Mesodermal cell (in vitro differentiated cells): ENCODE measurements around the gene RAP2C.

Experiments used
- H3K27ac ChIP-seq: 2 replicates; pipeline ENCODE4 v1.7.0; 2013; ENCODE audit warnings: mild to moderate bottlenecking, low read depth, low read length, moderate library complexity; ENCODE audit not compliant: severe bottlenecking
- H3K36me3 ChIP-seq: 2 replicates; pipeline ENCODE4 v1.7.1; 2013; ENCODE audit warnings: mild to moderate bottlenecking, low read length, moderate library complexity; ENCODE audit not compliant: control insufficient read depth, insufficient read depth
- H3K4me1 ChIP-seq: one replicate; pipeline ENCODE4 v1.7.1; 2013; ENCODE audit warnings: mild to moderate bottlenecking, low read length; ENCODE audit not compliant: insufficient read depth, control insufficient read depth, poor library complexity, severe bottlenecking
- H3K4me3 ChIP-seq: 2 replicates; pipeline ENCODE4 v1.7.0; 2013; ENCODE audit warnings: low read length, control low read depth, mild to moderate bottlenecking; ENCODE audit not compliant: insufficient read depth, poor library complexity, severe bottlenecking; ENCODE audit errors: extremely low read depth
- H3K9me3 ChIP-seq: 2 replicates; pipeline ENCODE4 v1.7.1; 2013; ENCODE audit warnings: mild to moderate bottlenecking, low read length, moderate library complexity; ENCODE audit not compliant: control insufficient read depth
- WGBS, 2 experiments: methylation state at CpG; one replicate each; pipeline ENCODE4 v1.1.5; 2013; ENCODE audit warnings: missing lambda C conversion rate in 2 of 2; ENCODE audit not compliant: insufficient coverage in 2 of 2; 5-methylcytosine and 5-hydroxymethylcytosine counted together

Gene RAP2C

DNA sequence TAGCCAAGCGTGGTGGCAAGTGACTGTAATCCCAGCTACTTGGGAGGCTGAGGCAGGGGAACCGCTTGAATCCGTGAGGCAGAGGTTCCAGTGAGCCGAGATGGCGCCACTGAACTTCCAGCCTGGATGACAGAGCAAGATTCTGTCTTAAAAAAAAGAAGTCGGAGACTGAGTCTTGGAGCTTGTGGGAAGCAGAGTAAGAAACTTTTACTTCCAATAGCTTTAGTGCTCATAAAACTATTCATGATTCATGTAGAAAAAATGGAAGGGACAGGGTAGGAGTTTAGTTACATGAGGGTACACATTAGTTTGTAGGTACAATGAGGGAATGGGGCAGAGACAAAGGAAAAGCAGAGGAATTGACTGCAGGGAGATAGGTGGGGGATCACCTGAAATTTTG lies 19.3 kb downstream of the RAP2C start:
- Histone ChIP-seq H3K36me3 (no peaks in the 10 kb centered on the region), H3K4me1 (no peaks in the 10 kb centered on the region), H3K27ac (no peak overlapping the region), H3K9me3 (no peaks in the 10 kb centered on the region), H3K4me3 (no peak overlapping the region)
- 89% methylated on average over 4 of the region's 6 CpGs; no CpG with 5 or more reads in 1 of the 2 experiments for WGBS, 2 experiments

- Histone ChIP-seq H3K4me3 (no peak overlapping the region), H3K27ac (no peak overlapping the region), H3K36me3 (no peaks in the 10 kb centered on the region), H3K9me3 (no peaks in the 10 kb centered on the region), H3K4me1 (no peaks in the 10 kb centered on the region)
- 93 to 98% methylated on average over 8 to 10 of the region's 29 CpGs for WGBS, 2 experiments
Measured at GRCh38 chrX:132193872-132194574, 25.2 kb downstream of the RAP2C start.

- no peaks in the 10 kb centered on the region for H3K36me3 ChIP-seq
- no peak overlapping the region for H3K4me3 ChIP-seq
- no CpG with 5 or more reads among the region's 1 CpG for WGBS, 2 experiments
- H3K27ac ChIP-seq, result no peak overlapping the region
- no peaks in the 10 kb centered on the region for H3K4me1 ChIP-seq
- no peaks in the 10 kb centered on the region for H3K9me3 ChIP-seq
Measured at GRCh38 chrX:132191938-132192337, 27.3 kb downstream of the RAP2C start.

GRCh38 chrX:132188175-132188574 lies 31.1 kb downstream of the RAP2C start:
- H3K9me3 ChIP-seq, result no peaks in the 10 kb centered on the region
- 88 to 100% methylated on average over 1 of the region's 3 CpGs for WGBS, 2 experiments

GRCh38 chrX:132187451-132187850 lies 31.8 kb downstream of the RAP2C start:
- 89 to 100% methylated on average over 2 to 3 of the region's 4 CpGs for WGBS, 2 experiments
- H3K36me3 ChIP-seq, result no peaks in the 10 kb centered on the region
- no peaks in the 10 kb centered on the region for H3K4me1 ChIP-seq
- no peaks in the 10 kb centered on the region for H3K9me3 ChIP-seq
- no peak overlapping the region for H3K4me3 ChIP-seq
- no peak overlapping the region for H3K27ac ChIP-seq

More at GRCh38 chrX:132188175-132188574, 31.1 kb downstream of the RAP2C start:
- H3K36me3 ChIP-seq, result no peaks in the 10 kb centered on the region
- no peak overlapping the region for H3K27ac ChIP-seq
- H3K4me1 ChIP-seq, result no peaks in the 10 kb centered on the region
- no peak overlapping the region for H3K4me3 ChIP-seq

DNA sequence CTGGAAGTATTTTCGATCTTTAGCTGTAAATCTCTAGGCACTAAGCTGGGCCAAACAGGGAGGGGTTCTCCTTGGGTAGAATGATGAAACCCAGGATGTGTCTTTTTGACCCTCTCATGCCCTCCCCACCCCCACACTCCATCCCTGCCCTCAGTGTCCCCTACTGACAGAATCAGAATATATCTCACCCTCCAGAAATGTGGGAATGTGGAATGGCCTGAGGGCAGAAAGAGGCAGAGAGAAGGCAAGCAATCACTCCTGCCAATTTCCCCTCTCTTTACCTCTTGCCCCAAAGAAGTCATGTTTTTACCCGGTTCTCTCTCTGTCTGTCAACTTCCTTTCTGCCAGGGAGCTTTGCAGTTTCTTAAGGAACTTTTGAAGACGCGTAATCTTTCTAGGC lies 34.4 kb downstream of the RAP2C start:
- H3K36me3 ChIP-seq, result no peaks in the 10 kb centered on the region
- H3K27ac ChIP-seq, result no peak overlapping the region
- WGBS, 2 experiments, result 100% methylated on average over 1 of the region's 4 CpGs; no CpG with 5 or more reads in 1 of the 2 experiments

GRCh38 chrX:132181364-132181763 lies 37.9 kb downstream of the RAP2C start:
- H3K9me3 ChIP-seq, result no peaks in the 10 kb centered on the region
- H3K27ac ChIP-seq, result no peak overlapping the region
- 100% methylated on average over 1 to 2 of the region's 7 CpGs for WGBS, 2 experiments
- H3K36me3 ChIP-seq, result no peaks in the 10 kb centered on the region
- H3K4me3 ChIP-seq, result no peak overlapping the region
- H3K4me1 ChIP-seq, result no peaks in the 10 kb centered on the region

More for the DNA sequence above, 34.4 kb downstream of the RAP2C start:
- no peaks in the 10 kb centered on the region for H3K9me3 ChIP-seq
- H3K4me3 ChIP-seq, result no peak overlapping the region
- no peaks in the 10 kb centered on the region for H3K4me1 ChIP-seq

DNA sequence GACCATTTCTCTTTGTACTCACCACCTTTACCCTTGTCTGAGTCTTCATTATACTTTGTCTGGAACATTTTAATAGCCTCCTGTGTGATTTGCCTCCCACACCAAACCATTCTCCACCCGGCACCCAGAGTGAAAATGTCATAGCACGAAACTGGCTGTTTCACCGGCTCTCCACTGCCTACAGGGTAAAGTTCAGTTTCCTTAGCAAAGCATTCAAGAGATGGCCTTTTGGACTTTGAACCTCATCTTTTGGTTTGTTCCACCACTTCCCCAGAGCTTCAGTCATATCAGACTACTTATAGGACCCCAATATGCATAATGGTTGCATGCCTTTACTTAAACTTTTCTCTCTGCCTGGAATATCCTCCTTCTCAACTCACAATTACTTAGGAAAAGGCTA lies 38.3 kb downstream of the RAP2C start:
- no peak overlapping the region for H3K27ac ChIP-seq
- no peak overlapping the region for H3K4me3 ChIP-seq
- H3K36me3 ChIP-seq, result no peaks in the 10 kb centered on the region
- 100% methylated on average over 2 of the region's 3 CpGs; no CpG with 5 or more reads in 1 of the 2 experiments for WGBS, 2 experiments
- H3K4me1 ChIP-seq, result no peaks in the 10 kb centered on the region
- no peaks in the 10 kb centered on the region for H3K9me3 ChIP-seq

GRCh38 chrX:132173647-132174046 lies 45.6 kb downstream of the RAP2C start:
- no peaks in the 10 kb centered on the region for H3K36me3 ChIP-seq
- H3K9me3 ChIP-seq, result no peaks in the 10 kb centered on the region
- no peak overlapping the region for H3K27ac ChIP-seq
- H3K4me3 ChIP-seq, result no peak overlapping the region
- no CpG with 5 or more reads among the region's 1 CpG for WGBS, 2 experiments
- no peaks in the 10 kb centered on the region for H3K4me1 ChIP-seq

DNA sequence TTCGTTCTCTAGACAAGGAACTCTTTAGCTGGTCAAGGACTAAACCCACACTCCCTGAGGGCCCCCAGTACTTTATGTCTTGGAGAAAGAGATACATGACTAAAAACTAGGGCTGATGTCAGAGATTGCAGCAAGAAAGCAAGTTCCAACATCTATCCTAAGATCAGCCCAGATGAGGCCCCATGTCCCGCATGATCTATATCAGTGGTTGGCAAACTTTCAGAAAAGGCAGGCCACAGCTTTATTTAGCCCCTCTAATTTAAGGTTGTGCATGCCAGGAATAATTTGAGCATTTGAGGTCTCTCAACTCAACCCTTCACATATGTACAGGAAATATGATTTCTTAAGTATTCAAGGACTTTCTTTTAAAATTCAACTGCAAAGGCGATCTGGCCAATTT lies 47.4 kb downstream of the RAP2C start:
- no peaks in the 10 kb centered on the region for H3K9me3 ChIP-seq
- H3K4me3 ChIP-seq, result no peak overlapping the region
- H3K27ac ChIP-seq, result no peak overlapping the region
- 100% methylated on average over 1 to 2 of the region's 3 CpGs for WGBS, 2 experiments
- H3K36me3 ChIP-seq, result no peaks in the 10 kb centered on the region
- H3K4me1 ChIP-seq, result no peaks in the 10 kb centered on the region

DNA sequence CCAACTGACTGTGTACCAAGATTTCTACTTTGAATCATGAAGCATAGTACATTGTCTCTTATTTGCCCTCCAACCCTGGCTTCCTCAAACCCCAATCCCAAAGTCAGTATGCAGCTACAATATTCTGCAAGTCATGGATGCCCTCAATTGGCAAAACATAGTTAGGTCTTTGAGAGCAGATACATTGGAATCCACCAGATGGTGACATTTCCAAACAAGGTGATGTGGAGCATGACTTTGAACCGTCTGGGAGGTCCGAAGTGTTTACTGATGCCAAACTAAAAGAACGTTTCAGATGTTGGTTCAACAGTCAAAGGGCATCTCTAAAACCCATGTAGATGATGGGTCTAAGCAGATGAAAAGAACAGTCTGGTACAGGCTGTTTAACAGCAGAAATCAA lies 47.8 kb downstream of the RAP2C start:
- no peaks in the 10 kb centered on the region for H3K36me3 ChIP-seq
- H3K9me3 ChIP-seq, result no peaks in the 10 kb centered on the region
- WGBS, 2 experiments, result 90% methylated on average over 3 of the region's 3 CpGs; no CpG with 5 or more reads in 1 of the 2 experiments
- H3K4me3 ChIP-seq, result no peak overlapping the region
- H3K4me1 ChIP-seq, result no peaks in the 10 kb centered on the region
- no peak overlapping the region for H3K27ac ChIP-seq
